ENCODE data around the gene EFNA5. TPM values are rescaled to one million over a fixed set of nuclear protein-coding genes. Genes with fewer than 3 reads are reported as not detected.

The EFNA5 gene
- total RNA-seq, 1 donor from 2014 or later, result 57.5 TPM

DNA sequence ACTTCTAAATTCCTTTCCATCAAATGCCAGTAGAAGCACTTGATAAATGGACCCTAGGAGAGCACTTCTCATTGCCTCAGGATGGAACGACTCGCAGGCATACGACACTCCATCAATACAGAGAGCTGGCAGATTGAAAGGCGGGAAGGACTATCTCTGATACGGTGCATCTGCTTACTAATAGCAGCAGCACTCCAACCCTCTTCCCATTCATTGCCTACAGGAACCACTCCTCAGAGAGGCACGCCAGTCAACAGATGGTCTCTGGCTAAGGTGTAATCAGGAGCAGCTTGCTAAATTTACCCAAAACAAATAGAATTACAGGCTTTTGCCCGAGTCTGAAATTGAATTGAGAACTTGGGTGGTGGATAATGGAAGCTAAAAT, 168.1 kb downstream of the EFNA5 start:
- no peak overlapping the region for H3K27ac Mint-ChIP-seq
- DNase-seq (ENCODE audit: low spot score in 2 of 2, unreplicated experiment in 2 of 2), result no peak
- no peaks in the 10 kb centered on the region for H3K9me3 Mint-ChIP-seq
- H3K36me3 Mint-ChIP-seq, result no peaks in the 10 kb centered on the region
- no peaks in the 10 kb centered on the region for H3K27me3 Mint-ChIP-seq (ENCODE audit: low read depth)
- TF ChIP-seq CTCF (IDR thresholded peaks at IDR 0.05; ENCODE audit: unreplicated experiment), result no peak
- H3K4me3 Mint-ChIP-seq, result no peak overlapping the region
- peaks cover 49% of the 10 kb centered on the region for H3K4me1 Mint-ChIP-seq

DNA sequence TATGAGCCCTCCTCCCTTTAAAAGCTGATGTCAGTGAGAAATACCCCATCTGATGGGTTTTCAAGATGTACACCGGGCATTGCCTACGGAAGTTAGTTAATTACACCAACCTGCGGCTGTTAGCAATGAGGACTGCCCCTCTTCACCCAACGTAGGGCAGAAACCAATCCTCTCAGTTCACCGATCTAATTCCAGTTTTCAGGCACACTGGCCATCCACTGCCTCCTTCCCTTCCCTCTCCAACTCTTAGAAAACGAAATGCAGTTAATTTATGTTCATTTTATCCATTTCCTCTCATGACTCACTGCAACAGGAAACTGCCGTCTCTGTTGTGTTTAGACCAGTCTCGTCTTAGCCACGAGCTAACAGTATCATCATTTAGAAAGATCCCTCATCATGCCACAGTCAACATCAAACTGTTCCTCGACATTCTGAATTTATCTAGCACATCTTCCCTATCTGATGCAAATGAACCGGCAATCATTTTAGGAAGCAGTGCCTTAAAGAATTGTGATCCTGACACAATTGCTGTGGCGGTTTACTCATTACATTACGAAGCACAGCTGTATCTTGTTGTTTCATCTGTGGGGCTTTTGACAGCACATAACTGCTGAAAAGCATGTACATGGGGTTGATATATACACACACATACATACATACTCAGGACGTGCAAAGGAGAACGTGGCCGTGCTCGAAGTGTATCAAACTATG, 168.6 kb downstream of the EFNA5 start:
- H3K27me3 Mint-ChIP-seq (ENCODE audit: low read depth), result no peaks in the 10 kb centered on the region
- H3K27ac Mint-ChIP-seq, result peak overlapping the region; percentile 4
- H3K9me3 Mint-ChIP-seq, result no peaks in the 10 kb centered on the region
- H3K4me1 Mint-ChIP-seq, result peaks cover 54% of the 10 kb centered on the region
- DNase-seq (ENCODE audit: low spot score in 2 of 2, unreplicated experiment in 2 of 2), result no peak
- no peak for TF ChIP-seq CTCF (IDR thresholded peaks at IDR 0.05; ENCODE audit: unreplicated experiment)
- peak overlapping the region; percentile 8 for H3K4me3 Mint-ChIP-seq
- H3K36me3 Mint-ChIP-seq, result no peaks in the 10 kb centered on the region

GRCh38 chr5:107500840-107501239, 169.9 kb downstream of the EFNA5 start:
- Mint-ChIP-seq H3K9me3 (no peaks in the 10 kb centered on the region), H3K27me3 (ENCODE audit: low read depth) (no peaks in the 10 kb centered on the region), H3K4me3 (no peak overlapping the region), H3K27ac (no peak overlapping the region), H3K4me1 (peaks cover 49% of the 10 kb centered on the region), H3K36me3 (peaks cover 3% of the 10 kb centered on the region)
- TF ChIP-seq CTCF (IDR thresholded peaks at IDR 0.05; ENCODE audit: unreplicated experiment), result no peak
- DNase-seq (ENCODE audit: low spot score in 2 of 2, unreplicated experiment in 2 of 2), result no peak

DNA sequence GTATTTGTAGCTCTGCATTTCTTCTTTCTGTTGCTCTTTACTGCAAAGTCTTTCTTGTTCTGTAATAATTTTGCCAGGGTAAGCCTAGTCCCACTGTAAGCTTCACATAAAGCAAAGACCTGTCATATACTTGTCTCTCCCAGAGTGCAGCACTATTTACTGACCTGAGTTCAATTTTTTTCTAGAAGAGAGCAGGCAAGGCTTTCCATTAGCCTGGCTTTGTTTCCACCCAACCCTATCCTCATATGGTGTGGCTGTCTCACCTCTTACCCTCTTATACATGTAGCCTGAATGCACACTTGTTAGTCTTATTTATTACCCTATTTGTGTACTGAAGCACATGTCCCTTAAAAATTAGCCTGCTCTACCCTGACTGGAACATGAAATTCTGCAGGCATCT, 170.4 kb downstream of the EFNA5 start:
- DNase-seq (ENCODE audit: low spot score in 2 of 2, unreplicated experiment in 2 of 2), result no peak
- Mint-ChIP-seq H3K27ac (no peak overlapping the region), H3K4me1 (peaks cover 44% of the 10 kb centered on the region), H3K27me3 (ENCODE audit: low read depth) (no peaks in the 10 kb centered on the region), H3K9me3 (peaks cover under 1% of the 10 kb centered on the region), H3K36me3 (peaks cover 5% of the 10 kb centered on the region), H3K4me3 (no peak overlapping the region)
- no peak for TF ChIP-seq CTCF (IDR thresholded peaks at IDR 0.05; ENCODE audit: unreplicated experiment)

DNA sequence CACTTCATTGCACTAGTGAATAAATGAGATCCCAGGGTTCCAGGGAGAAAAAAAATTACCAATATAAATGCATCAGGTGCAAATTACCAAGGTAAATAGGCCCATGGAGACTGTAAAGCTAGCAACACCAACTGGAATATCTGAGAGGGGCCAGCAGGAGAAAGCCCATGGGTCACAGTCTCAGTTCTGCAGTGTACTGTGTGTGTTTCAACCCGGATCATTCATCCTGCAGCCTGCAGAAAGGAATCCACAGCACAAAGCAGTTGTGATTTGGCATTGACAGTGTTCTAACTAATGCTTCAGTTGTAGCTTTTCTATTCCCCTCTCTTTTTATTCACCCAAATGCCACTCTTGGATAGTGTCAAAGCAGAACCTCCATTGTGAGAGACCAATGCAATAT, 171.0 kb downstream of the EFNA5 start:
- no peak for TF ChIP-seq CTCF (IDR thresholded peaks at IDR 0.05; ENCODE audit: unreplicated experiment)
- H3K27ac Mint-ChIP-seq, result no peak overlapping the region

More for the DNA sequence above, 171.0 kb downstream of the EFNA5 start:
- Mint-ChIP-seq H3K36me3 (peaks cover 10% of the 10 kb centered on the region), H3K4me1 (peaks cover 38% of the 10 kb centered on the region), H3K4me3 (no peak overlapping the region), H3K9me3 (peaks cover 6% of the 10 kb centered on the region), H3K27me3 (ENCODE audit: low read depth) (no peaks in the 10 kb centered on the region)
- no peak for DNase-seq (ENCODE audit: low spot score in 2 of 2, unreplicated experiment in 2 of 2)

Data from mesothelial cell of epicardium (in vitro differentiated cells).